Activated CD4-positive, alpha-beta memory T cell treated with anti-CD3 and anti-CD28 coated beads for 36 hours (primary cell): ENCODE measurements around the gene LAMC3. TPM values are rescaled to one million over a fixed set of nuclear protein-coding genes. Genes with fewer than 3 reads are reported as not detected.

Experiments used
- CTCF ChIA-PET: fragments of 350-600 bp; sonication (Branson Sonifier 250); formaldehyde crosslinking; loops from one replicate; lab custom pipeline; 2021; ENCODE audit warnings: antibody characterized with exemption, inconsistent platforms; lab: Charles Lee
- POLR2A ChIA-PET: fragments of 350-600 bp; sonication (Branson Sonifier 250); formaldehyde crosslinking; loops from one replicate; lab custom pipeline; 2021; ENCODE audit warnings: antibody characterized with exemption; lab: Charles Lee
- DNase-seq: peaks from one replicate; pipeline ENCODE4 v3.0.0-alpha.2; 2020
- H3K27ac Mint-ChIP-seq: one replicate; pipeline ENCODE4 v1.8.0; 2021; ENCODE audit warnings: mixed read lengths
- H3K27me3 Mint-ChIP-seq: one replicate; pipeline ENCODE4 v1.8.0; 2021; ENCODE audit warnings: mixed read lengths
- H3K36me3 Mint-ChIP-seq: one replicate; pipeline ENCODE4 v1.8.0; 2021; ENCODE audit warnings: mixed read lengths
- H3K4me1 Mint-ChIP-seq: one replicate; pipeline ENCODE4 v1.8.0; 2021; ENCODE audit warnings: low read depth, mixed read lengths
- H3K4me3 Mint-ChIP-seq: one replicate; pipeline ENCODE4 v1.8.0; 2021; ENCODE audit warnings: mild to moderate bottlenecking, mixed read lengths
- H3K9me3 Mint-ChIP-seq: one replicate; pipeline ENCODE4 v1.8.0; 2021; ENCODE audit warnings: mixed read lengths
- intact Hi-C: fragments of 100-400 bp; cut with micrococcal nuclease; formaldehyde crosslinking; loops from one replicate; pipeline ENCODE4 v1.15.1; 2023
- total RNA-seq, 2 experiments: library from RNA; stranded (reverse); gene quantifications; one replicate each; pipeline ENCODE4 v1.2.3, GENCODE V29; 2021

Gene LAMC3
- total RNA-seq, 2 experiments from 2014 or later = 0.12 to 0.34 TPM

DNA sequence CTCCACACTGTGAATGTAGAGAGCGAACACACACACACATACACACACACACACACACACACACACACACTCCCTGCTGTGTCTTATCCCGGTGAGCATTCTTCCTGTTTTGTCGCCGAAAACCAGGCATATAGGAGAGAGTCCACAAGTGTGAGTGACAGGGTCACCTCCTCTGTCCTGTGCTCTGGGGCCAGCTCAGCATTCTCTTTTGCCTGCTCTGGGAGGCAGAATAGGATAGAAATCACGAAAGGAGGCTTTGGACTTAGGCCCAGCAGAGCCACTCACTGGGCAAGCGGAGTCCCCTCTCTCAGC lies 3.0 kb downstream of the LAMC3 start:
- intact Hi-C loops = no loop called here
- Mint-ChIP-seq H3K27ac (no peak overlapping the region), H3K4me1 (no peaks in the 10 kb centered on the region), H3K27me3 (peaks cover 38% of the 10 kb centered on the region), H3K9me3 (no peaks in the 10 kb centered on the region), H3K36me3 (no peaks in the 10 kb centered on the region), H3K4me3 (no peak overlapping the region)
- ChIA-PET CTCF (no interaction called here), POLR2A (no interaction called here)
- no peak for DNase-seq

DNA sequence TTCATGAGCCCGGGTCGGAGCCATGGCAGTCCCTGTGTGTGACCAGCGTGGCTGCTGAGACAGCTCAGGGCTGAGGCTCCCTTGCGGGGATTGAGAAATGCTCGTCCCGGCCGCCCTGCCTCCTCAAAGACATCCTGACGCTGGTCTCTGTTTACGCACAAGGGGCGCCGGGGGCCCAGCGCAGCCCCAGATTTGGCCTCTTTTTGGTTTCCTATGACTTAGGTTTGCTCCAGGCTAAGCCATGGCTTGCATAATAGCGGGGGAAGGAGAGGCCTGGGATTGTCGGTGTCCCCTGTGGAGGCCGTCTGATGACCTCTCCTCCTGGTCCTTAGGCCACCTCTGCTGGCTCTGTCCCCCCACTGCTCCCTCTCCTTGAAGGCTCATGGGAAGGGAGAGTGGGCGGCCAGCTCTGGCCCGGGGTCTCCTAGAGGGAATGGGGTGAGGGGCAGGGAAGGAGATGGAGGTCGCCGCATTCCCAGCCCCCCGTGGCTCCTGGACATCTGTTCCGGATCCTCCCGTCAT lies 3.5 kb downstream of the LAMC3 start:
- DNase-seq = no peak
- Mint-ChIP-seq H3K36me3 (no peaks in the 10 kb centered on the region), H3K27ac (no peak overlapping the region), H3K9me3 (no peaks in the 10 kb centered on the region), H3K4me1 (no peaks in the 10 kb centered on the region), H3K27me3 (peaks cover 36% of the 10 kb centered on the region), H3K4me3 (no peak overlapping the region)
- CTCF ChIA-PET = no interaction called here
- POLR2A ChIA-PET = no interaction called here
- intact Hi-C loops = no loop called here

GRCh38 chr9:131013015-131013755 lies 4.2 kb downstream of the LAMC3 start:
- H3K4me1 Mint-ChIP-seq = no peaks in the 10 kb centered on the region
- no peaks in the 10 kb centered on the region for H3K9me3 Mint-ChIP-seq
- intact Hi-C loops = no loop called here
- H3K27me3 Mint-ChIP-seq = peaks cover 36% of the 10 kb centered on the region
- POLR2A ChIA-PET = no interaction called here
- CTCF ChIA-PET = no interaction called here
- H3K36me3 Mint-ChIP-seq = no peaks in the 10 kb centered on the region
- no peak overlapping the region for H3K27ac Mint-ChIP-seq
- no peak overlapping the region for H3K4me3 Mint-ChIP-seq
- no peak for DNase-seq

- H3K27ac Mint-ChIP-seq = no peak overlapping the region
- H3K4me3 Mint-ChIP-seq = no peak overlapping the region
- CTCF ChIA-PET = no interaction called here
- no peaks in the 10 kb centered on the region for H3K9me3 Mint-ChIP-seq
- POLR2A ChIA-PET = no interaction called here
- no peaks in the 10 kb centered on the region for H3K36me3 Mint-ChIP-seq
- no peak for DNase-seq
- intact Hi-C loops = no loop called here
- peaks cover 36% of the 10 kb centered on the region for H3K27me3 Mint-ChIP-seq
- H3K4me1 Mint-ChIP-seq = no peaks in the 10 kb centered on the region
Measured at GRCh38 chr9:131013771-131014676, 5.0 kb downstream of the LAMC3 start.

- no peak overlapping the region for H3K4me3 Mint-ChIP-seq
- H3K36me3 Mint-ChIP-seq = no peaks in the 10 kb centered on the region
- H3K27me3 Mint-ChIP-seq = peaks cover 36% of the 10 kb centered on the region
Measured at GRCh38 chr9:131015112-131015511, 6.1 kb downstream of the LAMC3 start.

DNA sequence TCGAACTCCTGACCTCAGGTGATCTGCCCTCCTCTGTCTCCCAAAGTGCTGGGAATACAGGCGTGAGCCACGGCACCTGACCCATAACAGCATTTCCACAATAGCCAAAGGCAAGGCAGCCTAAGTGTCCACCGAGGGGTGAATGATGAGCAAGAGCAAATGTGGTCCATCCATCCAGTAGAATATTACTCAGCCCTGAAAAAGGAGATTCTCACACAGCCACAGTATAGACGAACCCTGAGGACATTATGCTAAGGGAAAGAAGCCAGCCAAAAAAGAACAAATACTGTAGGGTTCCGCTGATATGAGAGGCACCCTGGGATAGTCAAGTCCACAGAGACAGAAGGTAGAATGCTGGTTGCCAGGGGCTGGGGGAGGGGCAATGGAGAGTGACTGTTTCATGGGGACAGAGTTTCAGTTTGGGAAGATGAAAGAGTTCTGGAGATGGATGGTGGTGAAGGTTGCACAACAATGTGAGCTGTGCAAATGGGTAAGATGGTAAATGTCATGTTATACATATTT lies 7.0 kb downstream of the LAMC3 start:
- DNase-seq = no peak
- no peaks in the 10 kb centered on the region for H3K4me1 Mint-ChIP-seq
- intact Hi-C loops = no loop called here
- ChIA-PET POLR2A (no interaction called here), CTCF (interaction anchor here (0.7 kb wide), 1 partner anchor 30 kb away, joined by 3 read pairs; no protein-coding TSS in a partner anchor)
- peaks cover 34% of the 10 kb centered on the region for H3K27me3 Mint-ChIP-seq
- H3K4me3 Mint-ChIP-seq = no peak overlapping the region
- H3K9me3 Mint-ChIP-seq = no peaks in the 10 kb centered on the region
- H3K27ac Mint-ChIP-seq = no peak overlapping the region
- H3K36me3 Mint-ChIP-seq = no peaks in the 10 kb centered on the region

More at GRCh38 chr9:131015112-131015511, 6.1 kb downstream of the LAMC3 start:
- Mint-ChIP-seq H3K4me1 (no peaks in the 10 kb centered on the region), H3K9me3 (no peaks in the 10 kb centered on the region), H3K27ac (no peak overlapping the region)
- intact Hi-C loops = no loop called here
- no peak for DNase-seq
- CTCF ChIA-PET = no interaction called here
- POLR2A ChIA-PET = no interaction called here

- no peaks in the 10 kb centered on the region for H3K9me3 Mint-ChIP-seq
- peaks cover 24% of the 10 kb centered on the region for H3K27me3 Mint-ChIP-seq
- no peak for DNase-seq
- ChIA-PET POLR2A (no interaction called here), CTCF (interaction anchor here (1.5 kb wide), 1 partner anchor 30 kb away, joined by 4 read pairs; no protein-coding TSS in a partner anchor)
- no peaks in the 10 kb centered on the region for H3K4me1 Mint-ChIP-seq
- H3K4me3 Mint-ChIP-seq = no peak overlapping the region
- intact Hi-C loops = no loop called here
- no peaks in the 10 kb centered on the region for H3K36me3 Mint-ChIP-seq
- no peak overlapping the region for H3K27ac Mint-ChIP-seq
Measured at GRCh38 chr9:131017067-131017466, 8.1 kb downstream of the LAMC3 start.

GRCh38 chr9:131018621-131019020 lies 9.6 kb downstream of the LAMC3 start:
- H3K4me1 Mint-ChIP-seq = no peaks in the 10 kb centered on the region
- no peaks in the 10 kb centered on the region for H3K9me3 Mint-ChIP-seq
- H3K27me3 Mint-ChIP-seq = peaks cover 21% of the 10 kb centered on the region
- H3K36me3 Mint-ChIP-seq = no peaks in the 10 kb centered on the region
- POLR2A ChIA-PET = no interaction called here
- no peak overlapping the region for H3K27ac Mint-ChIP-seq
- no peak for DNase-seq
- intact Hi-C loops = no loop called here
- CTCF ChIA-PET = interaction anchor here (1.5 kb wide), 1 partner anchor 28 kb away, joined by 4 read pairs; no protein-coding TSS in a partner anchor
- H3K4me3 Mint-ChIP-seq = no peak overlapping the region

DNA sequence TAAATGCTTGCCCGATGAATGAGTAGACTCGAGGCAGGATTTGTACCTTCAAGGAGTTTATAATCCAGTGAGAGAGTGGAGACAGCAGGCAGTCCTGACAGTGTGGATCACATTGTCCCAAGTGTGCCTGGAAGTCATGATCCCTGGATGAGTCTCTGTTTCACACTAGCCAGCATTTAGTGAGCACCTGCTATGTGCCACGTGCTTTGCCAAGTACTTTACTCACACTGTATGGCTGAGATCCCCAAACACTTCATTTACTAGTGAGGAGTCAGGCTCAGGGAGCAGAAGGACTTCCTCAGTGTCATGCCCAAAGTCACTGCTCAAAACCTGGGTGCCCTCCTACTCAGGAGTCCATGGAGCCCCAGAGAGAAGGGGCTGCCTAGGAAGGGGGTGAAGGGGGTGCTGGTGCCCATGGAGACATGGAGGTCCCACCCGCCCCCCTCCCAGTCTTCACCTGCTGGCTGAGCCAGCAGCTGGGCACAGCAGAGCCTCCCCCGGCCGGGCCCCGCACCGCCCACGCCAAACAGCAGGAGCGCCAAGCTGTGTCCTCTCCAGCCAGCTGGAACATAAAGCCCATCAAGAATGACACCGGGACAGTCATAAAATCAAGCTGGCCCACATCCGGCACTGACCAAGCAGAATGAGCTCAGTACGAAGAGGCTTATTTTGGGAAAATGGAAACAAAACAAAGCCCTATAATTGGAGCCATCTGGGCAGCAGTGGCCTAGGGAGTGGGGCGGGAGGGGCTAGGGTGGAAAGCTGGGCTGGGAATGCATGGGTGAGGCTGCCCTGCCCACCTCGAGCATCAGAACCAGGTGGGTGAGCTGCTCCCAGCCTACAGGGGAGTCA lies 10.6 kb downstream of the LAMC3 start:
- no peaks in the 10 kb centered on the region for H3K9me3 Mint-ChIP-seq
- H3K27me3 Mint-ChIP-seq = peaks cover 18% of the 10 kb centered on the region
- no peak overlapping the region for H3K4me3 Mint-ChIP-seq
- ChIA-PET POLR2A (interaction anchor here (0.6 kb wide), 1 partner anchor 288 kb away, joined by 3 read pairs; no protein-coding TSS in a partner anchor), CTCF (interaction anchor here (0.7 to 2.0 kb wide), 2 partner anchors 27 to 248 kb away, joined by 5 to 9 read pairs; no protein-coding TSS in a partner anchor)
- DNase-seq = no peak
- no peaks in the 10 kb centered on the region for H3K4me1 Mint-ChIP-seq
- no peaks in the 10 kb centered on the region for H3K36me3 Mint-ChIP-seq
- no peak overlapping the region for H3K27ac Mint-ChIP-seq
- intact Hi-C loops = no loop called here

DNA sequence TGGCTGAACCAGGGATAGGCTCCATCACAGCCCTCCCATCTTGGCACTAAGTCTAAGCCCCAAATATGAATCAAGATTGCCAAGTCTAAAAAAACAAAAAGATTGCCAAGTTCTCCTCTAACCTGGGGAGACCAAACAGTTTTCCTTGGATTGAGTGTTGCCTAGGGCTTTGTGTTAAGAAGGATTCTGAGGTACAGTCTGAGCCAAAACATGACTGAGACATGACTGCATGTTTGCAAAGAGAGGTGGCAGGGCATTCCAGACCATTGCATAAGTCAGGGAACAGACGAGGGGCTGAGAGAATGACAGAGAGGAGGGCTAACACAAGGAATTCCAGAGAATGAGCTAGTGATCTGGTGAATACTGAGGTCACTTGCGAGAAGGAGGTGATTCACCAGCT lies 11.4 kb downstream of the LAMC3 start:
- H3K36me3 Mint-ChIP-seq = no peaks in the 10 kb centered on the region
- DNase-seq = no peak
- H3K27me3 Mint-ChIP-seq = peaks cover 15% of the 10 kb centered on the region
- H3K27ac Mint-ChIP-seq = no peak overlapping the region
- H3K9me3 Mint-ChIP-seq = no peaks in the 10 kb centered on the region
- H3K4me1 Mint-ChIP-seq = no peaks in the 10 kb centered on the region
- intact Hi-C loops = no loop called here
- no peak overlapping the region for H3K4me3 Mint-ChIP-seq
- POLR2A ChIA-PET = no interaction called here
- CTCF ChIA-PET = interaction anchor here (0.7 to 2.0 kb wide), 2 partner anchors 26 to 249 kb away, joined by 5 to 9 read pairs; no protein-coding TSS in a partner anchor

DNA sequence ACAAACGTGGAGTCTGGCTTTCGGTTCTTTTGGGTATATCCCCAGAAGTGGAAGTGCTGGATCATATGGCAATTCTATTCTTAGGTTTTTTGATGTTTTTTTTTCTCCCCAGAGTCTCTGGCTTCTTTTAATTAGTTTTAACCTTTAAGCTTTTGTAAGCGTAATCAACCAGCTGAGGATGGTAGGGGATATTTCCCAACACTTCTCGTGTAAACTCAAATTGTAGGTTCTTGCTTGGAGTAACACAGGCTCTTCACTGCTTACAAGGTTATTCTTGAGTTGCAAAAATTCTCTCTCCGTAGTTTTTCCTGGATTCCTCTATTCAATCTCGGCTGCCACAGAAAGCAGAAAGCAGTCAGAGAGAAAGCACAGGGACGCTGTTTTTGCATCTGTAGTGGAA lies 11.9 kb downstream of the LAMC3 start:
- DNase-seq = no peak
- Mint-ChIP-seq H3K27me3 (peaks cover 15% of the 10 kb centered on the region), H3K36me3 (no peaks in the 10 kb centered on the region), H3K4me1 (no peaks in the 10 kb centered on the region), H3K9me3 (no peaks in the 10 kb centered on the region), H3K27ac (no peak overlapping the region), H3K4me3 (no peak overlapping the region)
- ChIA-PET CTCF (interaction anchor here (2.0 kb wide), 1 partner anchor 26 kb away, joined by 9 read pairs; no protein-coding TSS in a partner anchor), POLR2A (no interaction called here)
- intact Hi-C loops = no loop called here
